A673 (cell line): ENCODE results near the gene ATP2B2. TPM values are rescaled to one million over a fixed set of nuclear protein-coding genes. Genes with fewer than 3 reads are reported as not detected.
A peak's percentile ranks its signal among the peaks of the same experiment; 100 is the strongest.

Experiments
- BruUV-seq: library from RNA; stranded (reverse); fragments of 400-500 nt; replicated peaks from 2 replicates; lab custom pipeline; 2021; lab: Mats Ljungman, UMichigan
- CTCF ChIA-PET: fragments of 300-600 bp; sonication (Branson Sonifier 250); formaldehyde crosslinking; loops from one replicate; lab custom pipeline; 2022; ENCODE audit warnings: antibody characterized with exemption; lab: Charles Lee
- POLR2A ChIA-PET: fragments of 300-600 bp; sonication (Branson Sonifier 250); formaldehyde crosslinking; loops from one replicate; lab custom pipeline; 2022; ENCODE audit warnings: antibody characterized with exemption; ENCODE audit not compliant: low non-redundant PET; lab: Charles Lee
- DNase-seq: peaks from one replicate; pipeline ENCODE4 v3.0.0-alpha.2; 2015; ENCODE audit warnings: low spot score
- H3K27ac ChIP-seq: fragments of 200-600 bp; sonication (generic); 2 replicates; pipeline ENCODE4 v1.5.1; 2016; ENCODE audit warnings: mixed run types, low read depth, mild to moderate bottlenecking, mixed read lengths, antibody characterized with exemption, low read length; ENCODE audit not compliant: poor library complexity, severe bottlenecking
- H3K27me3 ChIP-seq: fragments of 200-600 bp; sonication (generic); replicated peaks from 2 replicates; pipeline ENCODE4 v1.6.1; 2017; ENCODE audit warnings: mixed run types, low read depth, mild to moderate bottlenecking, mixed read lengths, antibody characterized with exemption, low read length; ENCODE audit not compliant: insufficient read depth, poor library complexity
- H3K36me3 ChIP-seq: fragments of 200-600 bp; sonication (generic); 2 replicates; pipeline ENCODE4 v1.6.1; 2016; ENCODE audit warnings: mixed run types, mild to moderate bottlenecking, mixed read lengths, antibody characterized with exemption, low read length; ENCODE audit not compliant: insufficient read depth, poor library complexity, severe bottlenecking
- H3K4me1 ChIP-seq: fragments of 200-600 bp; sonication (generic); 2 replicates; pipeline ENCODE4 v1.6.1; 2017; ENCODE audit warnings: mixed run types, mild to moderate bottlenecking, mixed read lengths, antibody characterized with exemption, low read length; ENCODE audit not compliant: insufficient read depth, poor library complexity, severe bottlenecking
- H3K4me3 ChIP-seq: fragments of 200-600 bp; sonication (generic); 2 replicates; pipeline ENCODE4 v1.5.1; 2016; ENCODE audit warnings: low read depth, mixed run types, mild to moderate bottlenecking, mixed read lengths, low read length; ENCODE audit not compliant: poor library complexity, severe bottlenecking
- H3K9me3 ChIP-seq: fragments of 200-600 bp; sonication (generic); 2 replicates; pipeline ENCODE4 v1.6.1; 2016; ENCODE audit warnings: mixed run types, low read depth, mild to moderate bottlenecking, mixed read lengths, antibody characterized with exemption, low read length; ENCODE audit not compliant: poor library complexity, severe bottlenecking
- EZH2 ChIP-seq: fragments of 200-600 bp; sonication (generic); IDR thresholded peaks from 2 replicates; pipeline ENCODE4 v1.6.1; 2017; ENCODE audit warnings: borderline replicate concordance, low read depth, mild to moderate bottlenecking, mixed read lengths, antibody characterized with exemption, low read length; ENCODE audit not compliant: poor library complexity, severe bottlenecking
- intact Hi-C: fragments of 100-400 bp; cut with micrococcal nuclease; formaldehyde crosslinking; loops from one replicate; pipeline ENCODE4 v1.10.0; 2022; ENCODE audit not compliant: unreplicated experiment
- total RNA-seq: library from RNA; stranded (reverse); gene quantifications from 2 replicates; pipeline ENCODE4 v1.2.3, GENCODE V29; 2021
- TF ChIP-seq, protein P1 (sequence below): fragments of 300-800, 200-600 bp; sonication (generic); conservative IDR thresholded peaks from 2 replicates; pipeline ENCODE4 v1.5.1; 2017; ENCODE audit warnings: low read depth, mild to moderate bottlenecking, antibody characterized with exemption, low read length, moderate library complexity, mixed read lengths

ATP2B2 gene
- total RNA-seq, 1 experiment from 2014 or later = 0.17 TPM

DNA sequence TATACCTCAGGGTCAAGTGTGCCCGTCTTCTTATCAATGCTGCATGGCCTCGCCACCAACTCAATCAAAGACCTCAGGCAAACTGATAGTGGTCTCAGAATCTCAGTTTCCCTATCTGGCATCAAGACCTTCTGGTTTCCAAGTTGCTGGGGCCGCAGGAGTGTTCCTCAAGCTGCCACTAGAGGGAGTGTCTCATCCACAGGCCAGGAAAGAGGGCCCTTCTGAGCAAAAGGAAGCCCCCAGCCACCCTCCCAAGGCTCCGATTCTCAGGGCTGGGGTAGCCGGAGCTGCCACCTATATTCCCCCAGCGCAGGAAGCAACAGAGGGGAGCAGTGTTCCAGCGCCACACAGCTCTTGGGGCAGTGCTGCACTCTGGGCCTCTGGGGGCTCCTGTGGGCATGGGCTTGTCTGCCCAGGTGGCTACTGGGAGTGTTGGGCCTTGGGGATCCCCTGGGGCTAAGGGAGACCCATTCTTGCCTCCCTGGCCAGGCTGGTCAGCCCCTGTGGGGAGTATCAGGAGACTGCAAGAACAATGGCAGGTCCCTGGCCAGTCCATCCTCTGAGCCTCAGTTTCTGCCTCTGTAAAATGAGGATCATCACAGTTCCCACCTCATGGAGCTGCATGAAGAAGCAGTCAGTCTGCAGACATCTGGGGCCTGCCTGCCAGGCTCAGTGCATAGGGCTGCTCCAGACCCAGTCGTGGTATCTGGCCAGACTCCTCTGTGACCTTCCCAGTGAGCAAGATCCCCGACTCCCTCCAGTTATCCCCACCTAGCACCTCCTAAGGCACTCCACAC is 161.0 kb downstream of the ATP2B2 start:
- H3K4me3 ChIP-seq = no peak overlapping the region
- no peaks in the 10 kb centered on the region for H3K4me1 ChIP-seq
- TF ChIP-seq EZH2 = no peak
- TF ChIP-seq, protein P1, sequence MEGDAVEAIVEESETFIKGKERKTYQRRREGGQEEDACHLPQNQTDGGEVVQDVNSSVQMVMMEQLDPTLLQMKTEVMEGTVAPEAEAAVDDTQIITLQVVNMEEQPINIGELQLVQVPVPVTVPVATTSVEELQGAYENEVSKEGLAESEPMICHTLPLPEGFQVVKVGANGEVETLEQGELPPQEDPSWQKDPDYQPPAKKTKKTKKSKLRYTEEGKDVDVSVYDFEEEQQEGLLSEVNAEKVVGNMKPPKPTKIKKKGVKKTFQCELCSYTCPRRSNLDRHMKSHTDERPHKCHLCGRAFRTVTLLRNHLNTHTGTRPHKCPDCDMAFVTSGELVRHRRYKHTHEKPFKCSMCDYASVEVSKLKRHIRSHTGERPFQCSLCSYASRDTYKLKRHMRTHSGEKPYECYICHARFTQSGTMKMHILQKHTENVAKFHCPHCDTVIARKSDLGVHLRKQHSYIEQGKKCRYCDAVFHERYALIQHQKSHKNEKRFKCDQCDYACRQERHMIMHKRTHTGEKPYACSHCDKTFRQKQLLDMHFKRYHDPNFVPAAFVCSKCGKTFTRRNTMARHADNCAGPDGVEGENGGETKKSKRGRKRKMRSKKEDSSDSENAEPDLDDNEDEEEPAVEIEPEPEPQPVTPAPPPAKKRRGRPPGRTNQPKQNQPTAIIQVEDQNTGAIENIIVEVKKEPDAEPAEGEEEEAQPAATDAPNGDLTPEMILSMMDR = peak; percentile 98
- H3K36me3 ChIP-seq = no peaks in the 10 kb centered on the region
- POLR2A ChIA-PET = no interaction called here
- no peaks in the 10 kb centered on the region for H3K27me3 ChIP-seq
- BruUV-seq = no TSS peak
- DNase-seq = peak; percentile 60
- intact Hi-C loops = loop anchor here (1.0 kb wide), 1 partner anchor 395 kb away; no protein-coding TSS in a partner anchor
- no peak overlapping the region for H3K27ac ChIP-seq
- CTCF ChIA-PET = interaction anchor here (0.9 kb wide), 1 partner anchor 395 kb away, joined by 3 read pairs; no protein-coding TSS in a partner anchor
- H3K9me3 ChIP-seq = no peaks in the 10 kb centered on the region

DNA sequence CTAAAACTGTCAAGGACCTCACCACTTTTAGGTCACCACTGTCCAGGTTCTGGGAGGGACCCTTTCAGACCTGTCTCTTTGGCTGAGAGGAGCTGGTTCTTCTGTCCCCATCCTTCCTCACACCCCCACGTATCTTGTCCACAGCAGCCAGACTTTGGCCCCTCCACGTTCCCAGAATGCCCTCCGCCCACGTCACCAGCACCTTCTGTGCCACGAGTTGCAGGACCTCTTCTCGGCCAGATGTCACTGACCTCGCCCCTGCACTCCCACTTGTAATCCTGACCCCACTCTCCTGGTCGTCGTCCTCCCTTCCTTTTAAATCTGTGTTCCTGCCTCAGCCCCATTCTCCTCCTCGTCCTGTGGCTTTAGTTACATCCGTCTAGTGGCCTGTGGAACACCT is 161.9 kb downstream of the ATP2B2 start:
- Histone ChIP-seq H3K36me3 (no peaks in the 10 kb centered on the region), H3K27ac (no peak overlapping the region), H3K4me3 (no peak overlapping the region), H3K27me3 (no peaks in the 10 kb centered on the region), H3K4me1 (no peaks in the 10 kb centered on the region), H3K9me3 (no peaks in the 10 kb centered on the region)
- TF ChIP-seq, protein P1 = no peak
- no peak for TF ChIP-seq EZH2
- intact Hi-C loops = no loop called here
- CTCF ChIA-PET = interaction anchor here (0.6 kb wide), 1 partner anchor 409 kb away, joined by 3 read pairs; no protein-coding TSS in a partner anchor
- BruUV-seq = no TSS peak
- POLR2A ChIA-PET = no interaction called here
- no peak for DNase-seq

GRCh38 chr3:10342781-10343180 is 162.6 kb downstream of the ATP2B2 start:
- TF ChIP-seq, protein P1 = no peak
- TF ChIP-seq EZH2 = no peak
- H3K27ac ChIP-seq = no peak overlapping the region
- ChIA-PET CTCF (interaction anchor here (0.6 kb wide), 1 partner anchor 410 kb away, joined by 3 read pairs; no protein-coding TSS in a partner anchor), POLR2A (no interaction called here)
- H3K27me3 ChIP-seq = no peaks in the 10 kb centered on the region
- H3K4me3 ChIP-seq = no peak overlapping the region
- no peaks in the 10 kb centered on the region for H3K9me3 ChIP-seq
- H3K4me1 ChIP-seq = no peaks in the 10 kb centered on the region
- intact Hi-C loops = no loop called here
- H3K36me3 ChIP-seq = no peaks in the 10 kb centered on the region
- no TSS peak for BruUV-seq
- DNase-seq = no peak
